NCI-H2081 (cell line): Measurements from ENCODE around the gene UBXN6.

Experiments used
- DNase-seq, 2 experiments: peaks; one replicate each; lab custom pipeline; 2025; lab: John Stamatoyannopoulos, UW

Gene UBXN6

GRCh38 chr19:4493104-4493928 is 35.7 kb upstream of the UBXN6 start:
- no peak for DNase-seq

GRCh38 chr19:4492337-4493103 is 34.9 kb upstream of the UBXN6 start:
- DNase-seq = no peak

GRCh38 chr19:4491446-4491845 is 33.9 kb upstream of the UBXN6 start:
- no peak for DNase-seq

- DNase-seq = no peak
These were observed 30.9 kb upstream of the UBXN6 start for GRCh38 chr19:4488496-4488895.

- DNase-seq = no peak
These were observed 30.0 kb upstream of the UBXN6 start for GRCh38 chr19:4487572-4487971.

GRCh38 chr19:4483385-4483784 is 25.8 kb upstream of the UBXN6 start:
- no peak for DNase-seq

- DNase-seq = no peak
These were observed 25.2 kb upstream of the UBXN6 start for GRCh38 chr19:4482721-4483364.

GRCh38 chr19:4477034-4477801 is 19.6 kb upstream of the UBXN6 start:
- DNase-seq = no peak

- DNase-seq = peak; percentile 84 to 85
These were observed 17.0 kb upstream of the UBXN6 start for GRCh38 chr19:4474514-4475022.

- DNase-seq = no peak
These were observed 16.3 kb upstream of the UBXN6 start for GRCh38 chr19:4473763-4474513.

GRCh38 chr19:4473011-4473762 is 15.6 kb upstream of the UBXN6 start:
- DNase-seq = no peak

GRCh38 chr19:4472174-4472974 is 14.8 kb upstream of the UBXN6 start, which contains the start of gene HDGFL2:
Gene HDGFL2 (plus strand): TSS chr19:4472297. CDS start chr19:4472351, 54 bp downstream.
- no peak for DNase-seq

GRCh38 chr19:4471403-4472173 is 14.0 kb upstream of the UBXN6 start:
- peak; percentile 100 for DNase-seq

GRCh38 chr19:4467835-4468234 is 10.2 kb upstream of the UBXN6 start:
- DNase-seq = no peak

GRCh38 chr19:4464815-4465581 is 7.4 kb upstream of the UBXN6 start:
- DNase-seq = no peak

- no peak for DNase-seq
These were observed 546 bp downstream of the UBXN6 start for GRCh38 chr19:4456843-4457653.

- DNase-seq = no peak
These were observed 1.1 kb downstream of the UBXN6 start for GRCh38 chr19:4456476-4456842.
